Skeletal muscle cell (primary cell): Measurements from ENCODE around the gene MRGPRX4.

Source experiments
- DNase-seq: peaks from one replicate; pipeline ENCODE4 v3.0.0-alpha.2; 2010; ENCODE audit warnings: low read depth
- H3K4me3 ChIP-seq: 2 replicates; pipeline ENCODE4 v1.5.1; 2011; ENCODE audit warnings: low read depth, mild to moderate bottlenecking, control low read depth, low read length, moderate library complexity

Gene MRGPRX4

DNA sequence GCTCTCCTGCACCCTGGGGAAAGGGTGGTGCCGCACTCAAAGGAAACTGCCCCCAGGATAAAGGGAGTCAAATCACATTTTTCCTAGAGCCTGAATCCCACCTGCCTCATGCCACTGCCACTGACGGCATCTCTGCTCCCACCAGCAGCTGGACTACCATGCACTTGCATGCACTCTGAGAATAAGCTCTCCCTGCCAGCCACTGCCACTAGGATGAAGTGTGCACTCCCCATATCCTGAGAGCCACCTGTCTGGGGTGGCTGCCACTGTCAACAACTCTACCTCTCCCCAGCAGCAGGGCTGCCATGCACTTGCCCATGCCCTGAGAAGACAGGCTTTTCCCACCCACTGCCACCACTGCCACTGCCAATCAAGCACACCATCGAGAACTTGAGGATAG lies 31.6 kb downstream of the MRGPRX4 start:
- no peak overlapping the region for H3K4me3 ChIP-seq
- no peak for DNase-seq

DNA sequence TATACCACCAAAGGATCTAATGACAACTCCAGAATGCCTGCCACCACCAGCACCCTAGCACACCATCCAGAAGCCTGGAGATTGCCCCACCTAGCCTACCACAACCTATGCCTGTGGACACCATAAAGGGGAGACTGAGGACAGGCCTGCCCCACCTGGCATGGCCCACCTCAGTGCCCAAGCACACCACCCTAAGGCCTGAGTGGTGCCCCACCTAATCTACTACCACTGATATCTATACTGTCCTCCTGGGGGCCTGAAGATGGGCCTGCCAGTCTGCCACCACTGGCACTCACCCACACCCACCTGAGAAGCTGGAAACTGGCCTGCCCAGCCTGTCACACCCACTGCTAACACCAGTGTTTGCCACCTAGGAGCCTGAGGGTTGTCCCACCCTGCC lies 32.1 kb downstream of the MRGPRX4 start:
- no peak for DNase-seq
- no peak overlapping the region for H3K4me3 ChIP-seq

DNA sequence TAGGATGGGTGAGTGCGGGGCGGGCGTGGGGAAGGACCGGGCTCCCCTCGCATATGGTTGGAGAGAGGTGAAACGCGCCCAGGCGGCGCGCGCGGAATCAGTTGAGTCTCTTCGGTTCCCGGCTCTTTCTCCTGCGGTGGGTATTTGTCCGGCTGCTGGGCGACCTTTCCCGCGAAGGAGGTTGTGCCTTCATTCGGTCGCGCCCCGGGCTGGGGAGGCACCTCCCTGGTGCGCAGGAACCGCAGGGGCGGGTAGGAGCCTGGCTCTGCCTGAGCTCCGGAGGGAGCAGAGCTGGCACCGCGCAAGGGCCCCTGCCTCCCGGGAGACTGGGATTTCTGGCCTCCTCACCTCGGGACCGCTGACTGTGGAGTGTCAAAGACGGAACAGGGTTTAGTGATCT lies 36.4 kb downstream of the MRGPRX4 start:
- DNase-seq: no peak
- H3K4me3 ChIP-seq: no peak overlapping the region

- no peak overlapping the region for H3K4me3 ChIP-seq
- no peak for DNase-seq
These were observed 48.7 kb downstream of the MRGPRX4 start for GRCh38 chr11:18221274-18221876.

DNA sequence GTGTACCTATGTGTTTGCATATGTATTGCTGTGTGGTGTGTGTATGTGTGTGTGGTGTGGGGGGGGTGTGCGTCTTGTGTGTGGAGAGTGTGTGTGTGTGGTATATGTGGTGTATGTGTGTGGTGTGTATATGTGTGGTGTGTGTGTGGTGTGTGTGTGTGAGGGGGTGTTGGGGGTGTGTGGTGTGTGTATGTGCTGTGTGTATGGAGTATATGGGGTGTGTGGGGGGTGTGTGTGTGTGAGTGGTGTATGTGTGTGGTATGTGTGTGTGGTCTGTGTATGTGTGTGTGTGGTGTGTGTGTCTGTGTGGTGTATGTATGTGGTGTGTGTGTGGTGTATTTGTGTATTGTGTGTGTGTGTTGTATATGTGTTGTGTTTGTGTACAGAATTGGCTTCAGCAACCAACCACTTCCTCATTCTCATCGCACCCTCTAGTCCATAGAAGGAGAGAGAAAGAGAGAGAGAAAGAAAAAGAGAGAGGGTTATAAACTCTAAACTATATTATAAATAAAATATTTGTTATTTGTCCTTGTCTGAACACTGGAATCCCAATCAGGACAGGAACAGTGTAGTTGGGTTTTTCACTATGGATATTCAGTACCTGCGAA lies 50.3 kb downstream of the MRGPRX4 start:
- H3K4me3 ChIP-seq: no peak overlapping the region
- DNase-seq: no peak
